ENCODE measurements around the gene GMNC. TPM values are rescaled to one million over a fixed set of nuclear protein-coding genes. Genes with fewer than 3 reads are reported as not detected.
"Not testable (repeated sequence)": the region's sequence is repeated elsewhere in the genome, so short reads cannot be mapped to it uniquely, and the experiment has no call there.

GMNC gene
- total RNA-seq, 4 donors from 2014 or later = not detected

- DNase-seq = peak in 1 of 2 donors; percentile 4
- no peak overlapping the region for H3K27ac ChIP-seq
- H3K36me3 ChIP-seq = no peaks in the 10 kb centered on the region
- no peaks in the 10 kb centered on the region for H3K4me1 ChIP-seq
- no peak for TF ChIP-seq POLR2A (IDR thresholded peaks at IDR 0.05)
- peak in 3 of 6 experiments; percentile 20 to 25 (median 23) for TF ChIP-seq CTCF (IDR thresholded peaks at IDR 0.05)
- intact Hi-C loops (cut with DNase I) = no loop called here
- no peaks in the 10 kb centered on the region for H3K9me3 ChIP-seq
- 88% methylated on average over 17 of the region's 17 CpGs for WGBS, 2 donors
- no peaks in the 10 kb centered on the region for H3K27me3 ChIP-seq
- no peak overlapping the region for H3K4me3 ChIP-seq (replicated peaks in 1 of 3)
Observed at GRCh38 chr3:190877925-190878324, 15.4 kb upstream of the GMNC start.

GRCh38 chr3:190876433-190876832 is 13.9 kb upstream of the GMNC start:
- H3K27me3 ChIP-seq; intact Hi-C loops (cut with DNase I); H3K4me3 ChIP-seq (replicated peaks in 1 of 3); H3K4me1 ChIP-seq; H3K36me3 ChIP-seq; DNase-seq; H3K27ac ChIP-seq; H3K9me3 ChIP-seq: not testable (repeated sequence)
- WGBS, 2 donors = 94 to 98% methylated on average over 6 to 7 of the region's 7 CpGs

GRCh38 chr3:190875061-190875460 is 12.6 kb upstream of the GMNC start:
- H3K4me3 ChIP-seq (replicated peaks in 1 of 3); H3K4me1 ChIP-seq; DNase-seq; H3K27me3 ChIP-seq; intact Hi-C loops (cut with DNase I); H3K27ac ChIP-seq; H3K9me3 ChIP-seq; H3K36me3 ChIP-seq: not testable (repeated sequence)
- 91 to 93% methylated on average over 8 of the region's 9 CpGs for WGBS, 2 donors

- Histone ChIP-seq H3K27me3 (no peaks in the 10 kb centered on the region), H3K27ac (no peak overlapping the region), H3K9me3 (no peaks in the 10 kb centered on the region), H3K36me3 (no peaks in the 10 kb centered on the region), H3K4me3 (replicated peaks in 1 of 3) (no peak overlapping the region), H3K4me1 (no peaks in the 10 kb centered on the region)
- WGBS, 2 donors = 43 to 47% methylated on average over 3 of the region's 3 CpGs
- TF ChIP-seq POLR2A (IDR thresholded peaks at IDR 0.05) (no peak), CTCF (IDR thresholded peaks at IDR 0.05) (no peak)
- intact Hi-C loops (cut with DNase I) = no loop called here
- DNase-seq = no peak
Observed at GRCh38 chr3:190870127-190870526, 7.6 kb upstream of the GMNC start.

- TF ChIP-seq CTCF (IDR thresholded peaks at IDR 0.05) (no peak), POLR2A (IDR thresholded peaks at IDR 0.05) (no peak)
- H3K9me3 ChIP-seq = no peaks in the 10 kb centered on the region
- H3K4me1 ChIP-seq = no peaks in the 10 kb centered on the region
- H3K4me3 ChIP-seq (replicated peaks in 1 of 3) = no peak overlapping the region
- H3K27me3 ChIP-seq = no peaks in the 10 kb centered on the region
- intact Hi-C loops (cut with DNase I) = no loop called here
- H3K36me3 ChIP-seq = no peaks in the 10 kb centered on the region
- no peak overlapping the region for H3K27ac ChIP-seq
- no peak for DNase-seq
- 92 to 94% methylated on average over 2 of the region's 2 CpGs for WGBS, 2 donors
Observed at GRCh38 chr3:190867071-190867470, 4.6 kb upstream of the GMNC start.

GRCh38 chr3:190865828-190866227 is 3.3 kb upstream of the GMNC start:
- TF ChIP-seq POLR2A (IDR thresholded peaks at IDR 0.05) (no peak), CTCF (IDR thresholded peaks at IDR 0.05) (no peak)
- 71 to 74% methylated on average over 7 of the region's 7 CpGs for WGBS, 2 donors
- no peaks in the 10 kb centered on the region for H3K4me1 ChIP-seq
- H3K27ac ChIP-seq = no peak overlapping the region
- H3K4me3 ChIP-seq (replicated peaks in 1 of 3) = no peak overlapping the region
- H3K9me3 ChIP-seq = no peaks in the 10 kb centered on the region
- DNase-seq = no peak
- no peaks in the 10 kb centered on the region for H3K27me3 ChIP-seq
- H3K36me3 ChIP-seq = no peaks in the 10 kb centered on the region
- intact Hi-C loops (cut with DNase I) = no loop called here
